HEK293 (cell line): ENCODE results near the gene SLC30A5.

Source experiments
- RBAK ChIP-seq: fragments of 450-650 bp; formaldehyde crosslinking; IDR thresholded peaks from 2 replicates; pipeline ENCODE4 v1.5.1; 2016; ENCODE audit warnings: missing biosample characterization, missing genetic modification characterization
- YY2 ChIP-seq: fragments of 450-650 bp; formaldehyde crosslinking; IDR thresholded peaks from 2 replicates; pipeline ENCODE4 v1.5.1; 2016; ENCODE audit warnings: missing biosample characterization, missing genetic modification characterization
- ZNF114 ChIP-seq: fragments of 450-650 bp; formaldehyde crosslinking; IDR thresholded peaks from 2 replicates; pipeline ENCODE4 v1.5.0; 2017; ENCODE audit warnings: missing biosample characterization, missing genetic modification characterization
- ZNF121 ChIP-seq: fragments of 450-650 bp; formaldehyde crosslinking; IDR thresholded peaks from 2 replicates; pipeline ENCODE4 v1.5.1; 2016; ENCODE audit warnings: missing biosample characterization, missing genetic modification characterization
- ZNF350 ChIP-seq: fragments of 450-650 bp; formaldehyde crosslinking; IDR thresholded peaks from 2 replicates; pipeline ENCODE4 v1.5.0; 2017; ENCODE audit warnings: missing biosample characterization, mild to moderate bottlenecking, missing genetic modification characterization
- ZNF354C ChIP-seq: fragments of 450-650 bp; formaldehyde crosslinking; IDR thresholded peaks from 2 replicates; pipeline ENCODE4 v1.5.1; 2016; ENCODE audit warnings: missing biosample characterization, missing genetic modification characterization, low read depth, borderline replicate concordance
- ZNF544 ChIP-seq: fragments of 450-650 bp; formaldehyde crosslinking; IDR thresholded peaks from 2 replicates; pipeline ENCODE4 v1.5.0; 2017; ENCODE audit warnings: missing biosample characterization, missing genetic modification characterization
- ZNF549 ChIP-seq: fragments of 450-650 bp; IDR thresholded peaks from 2 replicates; pipeline ENCODE4 v1.5.1; 2018; ENCODE audit warnings: missing biosample characterization, missing genetic modification characterization, mild to moderate bottlenecking, inconsistent platforms, moderate library complexity
- ZNF558 ChIP-seq: fragments of 450-650 bp; formaldehyde crosslinking; IDR thresholded peaks from 2 replicates; pipeline ENCODE4 v1.5.1; 2016; ENCODE audit warnings: missing biosample characterization, missing genetic modification characterization
- TF ChIP-seq, protein P1 (sequence below): fragments of 450-650 bp; formaldehyde crosslinking; IDR thresholded peaks from 2 replicates; pipeline ENCODE4 v1.5.1; 2016; ENCODE audit warnings: missing biosample characterization, missing genetic modification characterization
- TF ChIP-seq, protein P2 (sequence below): fragments of 450-650 bp; formaldehyde crosslinking; IDR thresholded peaks from 2 replicates; pipeline ENCODE4 v1.5.1; 2016; ENCODE audit warnings: missing biosample characterization, missing genetic modification characterization, borderline replicate concordance
- TF ChIP-seq, protein P3 (sequence below): fragments of 450-650 bp; formaldehyde crosslinking; IDR thresholded peaks from 2 replicates; pipeline ENCODE4 v1.5.1; 2016; ENCODE audit warnings: missing biosample characterization, missing genetic modification characterization

DNA sequence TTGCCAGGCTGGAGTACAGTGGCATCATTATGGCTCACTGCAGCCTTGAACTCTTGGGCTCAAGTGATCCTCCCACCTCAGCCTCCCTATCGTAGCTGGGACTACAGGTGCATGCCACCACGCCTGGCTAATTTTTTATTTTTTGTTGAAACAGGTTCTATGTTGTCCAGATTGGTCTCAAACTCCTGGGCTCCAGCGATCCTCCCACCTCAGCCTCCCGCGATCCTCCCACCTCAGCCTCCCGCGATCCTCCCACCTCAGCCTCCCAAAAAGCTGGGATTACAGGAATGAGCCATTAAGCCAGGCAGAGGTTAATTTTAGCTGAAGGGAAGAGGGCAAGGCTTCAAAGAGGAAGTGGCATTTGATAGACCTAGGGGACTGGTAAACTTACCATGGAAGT lies 40.3 kb downstream of the SLC30A5 start:
- TF ChIP-seq, protein P1, sequence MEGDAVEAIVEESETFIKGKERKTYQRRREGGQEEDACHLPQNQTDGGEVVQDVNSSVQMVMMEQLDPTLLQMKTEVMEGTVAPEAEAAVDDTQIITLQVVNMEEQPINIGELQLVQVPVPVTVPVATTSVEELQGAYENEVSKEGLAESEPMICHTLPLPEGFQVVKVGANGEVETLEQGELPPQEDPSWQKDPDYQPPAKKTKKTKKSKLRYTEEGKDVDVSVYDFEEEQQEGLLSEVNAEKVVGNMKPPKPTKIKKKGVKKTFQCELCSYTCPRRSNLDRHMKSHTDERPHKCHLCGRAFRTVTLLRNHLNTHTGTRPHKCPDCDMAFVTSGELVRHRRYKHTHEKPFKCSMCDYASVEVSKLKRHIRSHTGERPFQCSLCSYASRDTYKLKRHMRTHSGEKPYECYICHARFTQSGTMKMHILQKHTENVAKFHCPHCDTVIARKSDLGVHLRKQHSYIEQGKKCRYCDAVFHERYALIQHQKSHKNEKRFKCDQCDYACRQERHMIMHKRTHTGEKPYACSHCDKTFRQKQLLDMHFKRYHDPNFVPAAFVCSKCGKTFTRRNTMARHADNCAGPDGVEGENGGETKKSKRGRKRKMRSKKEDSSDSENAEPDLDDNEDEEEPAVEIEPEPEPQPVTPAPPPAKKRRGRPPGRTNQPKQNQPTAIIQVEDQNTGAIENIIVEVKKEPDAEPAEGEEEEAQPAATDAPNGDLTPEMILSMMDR (tag by site-specific recombination): no peak
- TF ChIP-seq ZNF354C (tag by site-specific recombination) (no peak), ZNF121 (no peak), ZNF544 (tag by site-specific recombination) (no peak), ZNF549 (tag by site-specific recombination) (no peak), ZNF114 (tag by site-specific recombination) (no peak), ZNF350 (tag by site-specific recombination) (no peak), ZNF558 (no peak), RBAK (no peak), YY2 (tag by site-specific recombination) (no peak)
- TF ChIP-seq, protein P2, sequence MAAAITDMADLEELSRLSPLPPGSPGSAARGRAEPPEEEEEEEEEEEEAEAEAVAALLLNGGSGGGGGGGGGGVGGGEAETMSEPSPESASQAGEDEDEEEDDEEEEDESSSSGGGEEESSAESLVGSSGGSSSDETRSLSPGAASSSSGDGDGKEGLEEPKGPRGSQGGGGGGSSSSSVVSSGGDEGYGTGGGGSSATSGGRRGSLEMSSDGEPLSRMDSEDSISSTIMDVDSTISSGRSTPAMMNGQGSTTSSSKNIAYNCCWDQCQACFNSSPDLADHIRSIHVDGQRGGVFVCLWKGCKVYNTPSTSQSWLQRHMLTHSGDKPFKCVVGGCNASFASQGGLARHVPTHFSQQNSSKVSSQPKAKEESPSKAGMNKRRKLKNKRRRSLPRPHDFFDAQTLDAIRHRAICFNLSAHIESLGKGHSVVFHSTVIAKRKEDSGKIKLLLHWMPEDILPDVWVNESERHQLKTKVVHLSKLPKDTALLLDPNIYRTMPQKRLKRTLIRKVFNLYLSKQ (tag by site-specific recombination): no peak
- TF ChIP-seq, protein P3, sequence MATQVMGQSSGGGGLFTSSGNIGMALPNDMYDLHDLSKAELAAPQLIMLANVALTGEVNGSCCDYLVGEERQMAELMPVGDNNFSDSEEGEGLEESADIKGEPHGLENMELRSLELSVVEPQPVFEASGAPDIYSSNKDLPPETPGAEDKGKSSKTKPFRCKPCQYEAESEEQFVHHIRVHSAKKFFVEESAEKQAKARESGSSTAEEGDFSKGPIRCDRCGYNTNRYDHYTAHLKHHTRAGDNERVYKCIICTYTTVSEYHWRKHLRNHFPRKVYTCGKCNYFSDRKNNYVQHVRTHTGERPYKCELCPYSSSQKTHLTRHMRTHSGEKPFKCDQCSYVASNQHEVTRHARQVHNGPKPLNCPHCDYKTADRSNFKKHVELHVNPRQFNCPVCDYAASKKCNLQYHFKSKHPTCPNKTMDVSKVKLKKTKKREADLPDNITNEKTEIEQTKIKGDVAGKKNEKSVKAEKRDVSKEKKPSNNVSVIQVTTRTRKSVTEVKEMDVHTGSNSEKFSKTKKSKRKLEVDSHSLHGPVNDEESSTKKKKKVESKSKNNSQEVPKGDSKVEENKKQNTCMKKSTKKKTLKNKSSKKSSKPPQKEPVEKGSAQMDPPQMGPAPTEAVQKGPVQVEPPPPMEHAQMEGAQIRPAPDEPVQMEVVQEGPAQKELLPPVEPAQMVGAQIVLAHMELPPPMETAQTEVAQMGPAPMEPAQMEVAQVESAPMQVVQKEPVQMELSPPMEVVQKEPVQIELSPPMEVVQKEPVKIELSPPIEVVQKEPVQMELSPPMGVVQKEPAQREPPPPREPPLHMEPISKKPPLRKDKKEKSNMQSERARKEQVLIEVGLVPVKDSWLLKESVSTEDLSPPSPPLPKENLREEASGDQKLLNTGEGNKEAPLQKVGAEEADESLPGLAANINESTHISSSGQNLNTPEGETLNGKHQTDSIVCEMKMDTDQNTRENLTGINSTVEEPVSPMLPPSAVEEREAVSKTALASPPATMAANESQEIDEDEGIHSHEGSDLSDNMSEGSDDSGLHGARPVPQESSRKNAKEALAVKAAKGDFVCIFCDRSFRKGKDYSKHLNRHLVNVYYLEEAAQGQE (tag by site-specific recombination): no peak
